Measurements from ENCODE around the gene FANCC.
A peak's percentile ranks its signal among the peaks of the same experiment; 100 is the strongest.

FANCC gene

DNA sequence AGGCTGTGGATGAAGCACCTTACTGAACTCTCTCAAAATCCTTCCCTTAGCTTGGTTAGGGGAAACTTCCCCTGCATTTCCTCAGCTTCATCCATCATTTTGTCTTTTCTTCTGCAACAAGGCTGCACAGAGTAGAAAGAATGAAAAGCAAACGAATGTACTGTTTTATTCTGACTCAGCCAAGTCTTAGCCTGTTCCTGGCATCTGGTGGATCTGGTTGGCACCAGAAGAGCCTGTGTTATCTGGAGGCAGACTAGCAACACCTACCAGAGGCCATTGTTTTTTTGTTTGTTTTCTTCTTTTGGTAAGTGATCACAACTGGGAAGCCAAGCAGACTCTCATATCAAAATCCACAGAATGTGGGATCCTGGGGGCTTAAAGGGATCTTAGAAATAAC lies 200.7 kb downstream of the FANCC start:
- no peak overlapping the region for H3K4me3 ChIP-seq (ENCODE audit: low read depth, low read length)
- no peak for TF ChIP-seq CTCF (IDR thresholded peaks at IDR 0.05; ENCODE audit: low read depth, low read length)

GRCh38 chr9:95116002-95116807 lies 201.3 kb downstream of the FANCC start:
- peak; percentile 45 for TF ChIP-seq CTCF (IDR thresholded peaks at IDR 0.05; ENCODE audit: low read depth, low read length)

DNA sequence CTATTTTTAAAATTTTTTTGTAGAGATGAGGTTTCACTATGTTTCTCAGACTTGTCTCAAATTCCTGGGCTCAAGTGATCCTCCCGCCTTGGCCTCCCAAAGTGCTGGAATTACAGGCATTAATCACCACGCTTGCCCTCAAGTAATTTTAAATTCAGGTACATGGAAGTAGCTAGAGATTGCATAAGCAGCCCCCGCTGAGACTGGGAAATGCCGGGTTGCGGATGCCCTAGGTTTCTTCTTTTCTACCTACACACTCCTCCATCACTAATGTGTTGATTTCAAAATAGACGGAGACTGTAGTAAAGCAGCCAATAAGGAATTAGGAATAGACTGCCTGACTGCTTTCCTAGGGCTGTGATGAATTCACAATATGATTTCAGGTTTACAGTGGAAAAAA lies 202.4 kb downstream of the FANCC start:
- TF ChIP-seq CTCF (IDR thresholded peaks at IDR 0.05; ENCODE audit: low read depth, low read length): no peak
- no peak overlapping the region for H3K4me3 ChIP-seq (ENCODE audit: low read depth, low read length)

More at GRCh38 chr9:95116002-95116807, 201.3 kb downstream of the FANCC start:
- H3K4me3 ChIP-seq (ENCODE audit: low read depth, low read length): no peak overlapping the region

DNA sequence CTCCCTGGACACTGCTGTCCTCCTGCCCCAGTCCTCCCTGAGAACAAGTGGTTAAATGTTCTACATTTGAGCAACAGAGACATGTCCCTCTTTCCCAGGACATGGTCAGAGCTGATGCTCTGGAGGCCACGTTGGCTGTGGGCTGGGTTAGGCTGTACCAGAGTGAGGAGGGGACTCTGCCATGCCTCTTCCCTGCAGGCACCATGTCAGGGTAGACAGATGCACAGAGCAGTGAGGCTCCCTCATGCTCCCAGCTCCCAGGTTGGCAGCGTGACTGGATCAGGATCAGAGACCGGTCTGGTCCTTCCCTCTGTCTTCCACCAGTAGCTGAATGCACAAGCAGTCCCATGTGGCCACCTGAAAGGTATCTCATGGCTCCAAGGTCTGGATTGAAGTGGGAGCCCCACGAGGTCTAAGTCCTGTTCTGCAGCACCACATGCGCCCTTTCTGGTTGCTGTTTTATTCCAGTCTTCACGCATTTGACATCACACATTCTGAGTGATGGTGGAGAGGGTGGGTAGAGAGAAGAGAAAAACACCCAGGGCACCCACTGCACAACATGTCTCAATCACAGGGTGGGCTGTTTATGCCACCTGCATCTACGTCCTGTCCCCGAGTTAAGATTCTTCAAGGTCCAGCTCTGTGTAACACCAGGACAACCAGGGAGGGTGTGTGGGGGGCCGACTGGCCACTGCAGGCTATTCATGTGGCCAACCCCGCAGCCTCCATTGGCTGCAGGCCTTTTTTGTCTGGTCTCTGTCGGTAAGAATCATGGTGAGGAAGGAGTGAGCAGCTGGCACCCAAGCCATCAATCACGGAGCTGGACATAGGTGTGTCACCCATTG lies 204.9 kb downstream of the FANCC start:
- H3K4me3 ChIP-seq (ENCODE audit: low read depth, low read length): no peak overlapping the region

GRCh38 chr9:95111716-95112115 lies 205.8 kb downstream of the FANCC start:
- no peak for TF ChIP-seq CTCF (IDR thresholded peaks at IDR 0.05; ENCODE audit: low read depth, low read length)
- no peak overlapping the region for H3K4me3 ChIP-seq (ENCODE audit: low read depth, low read length)

More for the DNA sequence above, 204.9 kb downstream of the FANCC start:
- no peak for TF ChIP-seq CTCF (IDR thresholded peaks at IDR 0.05; ENCODE audit: low read depth, low read length)

DNA sequence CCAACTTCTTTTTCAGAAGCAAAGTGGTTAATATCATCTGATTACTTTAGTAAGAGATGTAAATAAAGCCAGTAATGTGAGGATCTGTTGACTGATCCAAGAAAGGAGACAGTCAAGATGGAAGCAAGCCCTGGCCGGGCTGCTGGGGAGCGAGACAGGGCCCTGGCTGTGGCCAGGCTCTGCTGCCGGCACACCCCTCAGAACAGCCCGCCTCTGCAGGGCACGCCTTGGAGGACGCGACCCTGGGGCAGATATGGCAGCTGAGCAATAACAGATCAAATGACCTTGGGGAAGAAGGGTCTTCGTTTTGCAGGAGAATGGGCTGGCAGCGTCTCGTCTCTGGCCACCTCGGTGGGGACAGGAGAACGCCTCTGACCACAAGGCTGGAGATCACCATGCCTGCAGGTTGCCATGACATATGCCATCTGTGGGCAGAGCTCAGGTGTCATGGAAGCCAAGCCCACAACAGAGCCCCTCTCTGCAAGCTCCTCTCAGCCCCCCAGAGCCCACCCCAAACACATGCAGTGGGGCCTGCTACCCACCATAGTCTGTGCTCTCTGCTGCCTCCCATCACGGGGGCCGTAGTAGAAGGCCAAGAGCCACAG lies 206.5 kb downstream of the FANCC start:
- no peak overlapping the region for H3K4me3 ChIP-seq (ENCODE audit: low read depth, low read length)
- TF ChIP-seq CTCF (IDR thresholded peaks at IDR 0.05; ENCODE audit: low read depth, low read length): no peak

Measured in WI38 (cell line).